Endothelial cell of umbilical vein (primary cell): Measurements from ENCODE around the gene KIDINS220. TPM values are rescaled to one million over a fixed set of nuclear protein-coding genes. Genes with fewer than 3 reads are reported as not detected.

Experiments used
- BruUV-seq: library from RNA; stranded (reverse); fragments of 400-500 nt; replicated peaks from 2 replicates; lab custom pipeline; 2021; lab: Mats Ljungman, UMichigan
- CTCF ChIA-PET: fragments of 300-600, 350-600 bp; sonication (Branson Sonifier 250); formaldehyde crosslinking; loops from one replicate; lab custom pipeline; 2021; ENCODE audit warnings: antibody characterized with exemption, inconsistent platforms; lab: Charles Lee
- POLR2A ChIA-PET: fragments of 300-600, 350-600 bp; sonication (Branson Sonifier 250); formaldehyde crosslinking; loops from one replicate; lab custom pipeline; 2021; ENCODE audit warnings: antibody characterized with exemption, inconsistent platforms; lab: Charles Lee
- DNase-seq: peaks from one replicate; pipeline ENCODE4 v3.0.0-alpha.2; 2011; ENCODE audit warnings: low read depth, low spot score
- FAIRE-seq: peaks from 2 replicates; lab custom pipeline; 2011; peaks lifted over from hg19 to GRCh38; lab: Jason Lieb, UNC
- H2AFZ ChIP-seq: 2 replicates; pipeline ENCODE4 v1.6.0; 2012; ENCODE audit warnings: low read depth, low read length, control low read depth, inconsistent platforms
- H3K27ac ChIP-seq: 2 replicates; pipeline ENCODE4 v1.5.1; 2011; ENCODE audit warnings: low read depth, mild to moderate bottlenecking, control low read depth, low read length, moderate library complexity; ENCODE audit not compliant: insufficient read depth
- H3K27me3 ChIP-seq, 2 experiments: 2 replicates each; pipeline versions ENCODE4 v1.6.0 to v1.6.1; 2011; ENCODE audit warnings: low read length in 2 of 2, mixed read lengths in 1 of 2; ENCODE audit not compliant: control insufficient read depth in 2 of 2, insufficient read depth in 2 of 2
- H3K36me3 ChIP-seq, 2 experiments: 2 replicates in 1 of 2; 3 replicates in 1 of 2; pipeline ENCODE4 v1.5.1; 2011; ENCODE audit warnings: low read length in 2 of 2, mild to moderate bottlenecking in 1 of 2, moderate library complexity in 1 of 2; ENCODE audit not compliant: control insufficient read depth in 2 of 2, insufficient read depth in 2 of 2; ENCODE audit errors: extremely low read depth in 1 of 2
- H3K4me1 ChIP-seq: 3 replicates; pipeline ENCODE4 v1.5.1; 2011; ENCODE audit warnings: mild to moderate bottlenecking, low read length; ENCODE audit not compliant: control insufficient read depth, insufficient read depth; ENCODE audit errors: extremely low read depth
- H3K4me2 ChIP-seq: 2 replicates; pipeline ENCODE4 v1.6.1; 2011; ENCODE audit warnings: low read length, control low read depth, mixed read lengths; ENCODE audit not compliant: insufficient read depth
- H3K4me3 ChIP-seq, 3 experiments: fragments of 200-600 bp in 1 of 3; sonication (generic), shearing (Covaris generic) in 1 of 3; replicated peaks in 1 of 3; 2 replicates each; pipeline ENCODE4 v1.5.1; 2011 to 2016; ENCODE audit warnings: control low read depth in 3 of 3, low read length in 3 of 3, mild to moderate bottlenecking in 2 of 3, inconsistent platforms in 1 of 3, low read depth in 1 of 3, moderate library complexity in 1 of 3; ENCODE audit not compliant: insufficient read depth in 1 of 3
- H3K79me2 ChIP-seq: 2 replicates; pipeline ENCODE4 v1.6.0; 2012; ENCODE audit warnings: low read length, inconsistent platforms; ENCODE audit not compliant: control insufficient read depth, insufficient read depth
- H3K9ac ChIP-seq: replicated peaks from 2 replicates; pipeline ENCODE3; 2011; ENCODE audit warnings: low read length, control low read depth; ENCODE audit not compliant: insufficient read depth; ENCODE audit errors: extremely low read depth
- H3K9me1 ChIP-seq: replicated peaks from 3 replicates; pipeline ENCODE4 v1.6.0; 2011; ENCODE audit warnings: mild to moderate bottlenecking, low read length; ENCODE audit not compliant: control insufficient read depth, insufficient read depth; ENCODE audit errors: extremely low read depth
- H3K9me3 ChIP-seq: replicated peaks from 2 replicates; pipeline ENCODE4 v1.5.1; 2012; ENCODE audit warnings: low read length, inconsistent platforms; ENCODE audit not compliant: control insufficient read depth, insufficient read depth
- H4K20me1 ChIP-seq: replicated peaks from 2 replicates; pipeline ENCODE3; 2011; ENCODE audit warnings: mild to moderate bottlenecking, low read length; ENCODE audit not compliant: control insufficient read depth, insufficient read depth; ENCODE audit errors: extremely low read depth
- CTCF ChIP-seq, 2 donors: IDR thresholded peaks; 1 replicate in 1 of 2; 2 replicates in 1 of 2; pipeline ENCODE4 v1.5.1; 2011; ENCODE audit warnings: low read length in 2 of 2, mild to moderate bottlenecking in 2 of 2, moderate library complexity in 2 of 2, control low read depth in 1 of 2, inconsistent platforms in 1 of 2, low read depth in 1 of 2; ENCODE audit not compliant: insufficient read depth in 1 of 2; ENCODE audit errors: extremely low read depth in 1 of 2
- EZH2 ChIP-seq: IDR thresholded peaks from 2 replicates; pipeline ENCODE4 v1.6.1; 2012; ENCODE audit warnings: borderline replicate concordance, low read depth, mild to moderate bottlenecking, moderate library complexity, low read length, inconsistent platforms; ENCODE audit not compliant: severe bottlenecking
- FOS ChIP-seq: IDR thresholded peaks from 2 replicates; pipeline ENCODE4 v1.6.1; 2011; ENCODE audit warnings: mild to moderate bottlenecking, low read length, moderate library complexity, borderline replicate concordance; ENCODE audit not compliant: insufficient read depth
- GATA2 ChIP-seq: IDR thresholded peaks from 2 replicates; pipeline ENCODE4 v1.7.0; 2011; ENCODE audit warnings: low read depth, mild to moderate bottlenecking, moderate library complexity, mixed read lengths, low read length; ENCODE audit not compliant: insufficient read length, insufficient read depth
- JUN ChIP-seq: IDR thresholded peaks from 2 replicates; pipeline ENCODE4 v1.6.1; 2011; ENCODE audit warnings: borderline replicate concordance, low read depth; ENCODE audit not compliant: insufficient read length, insufficient read depth
- MAX ChIP-seq: IDR thresholded peaks from 2 replicates; pipeline ENCODE4 v1.6.1; 2011; ENCODE audit not compliant: insufficient read depth, insufficient read length
- MYC ChIP-seq: IDR thresholded peaks from one replicate; pipeline ENCODE4 v1.6.1; 2011; ENCODE audit warnings: mild to moderate bottlenecking, low read depth, low read length
- POLR2A ChIP-seq: IDR thresholded peaks from 2 replicates; pipeline ENCODE4 v1.6.1; 2012; ENCODE audit warnings: low read depth, mild to moderate bottlenecking, control low read depth, low read length
- POLR2AphosphoS5 ChIP-seq: IDR thresholded peaks from 2 replicates; pipeline ENCODE4 v1.6.1; 2012; ENCODE audit warnings: low read depth, mild to moderate bottlenecking, control low read depth, low read length, moderate library complexity; ENCODE audit not compliant: insufficient read depth
- dilution Hi-C: fragments of 300-500 bp; cut with MboI; formaldehyde crosslinking; loops from one replicate; pipeline ENCODE4 v1.15.0; 2019; ENCODE audit warnings: low sequenced_read_pairs; ENCODE audit not compliant: extremely low pct_ligation_motif_present
- intact Hi-C: fragments of 100-400 bp; cut with micrococcal nuclease; formaldehyde crosslinking; loops from one replicate; pipeline ENCODE4 v1.10.0; 2022
- polyA plus RNA-seq, 4 experiments: library from polyadenylated mRNA; depleted of rRNA in 3 of 4; stranded (reverse) in 3 of 4; unstranded in 1 of 4; fragments of >200 nt; gene quantifications; 2 replicates each; pipeline versions ENCODE4 v1.2.1 to v1.2.3, GENCODE V29; 2011 to 2012; ENCODE audit warnings: missing spikeins in 1 of 4
- total RNA-seq: library from RNA; stranded (reverse); gene quantifications from 2 replicates; pipeline ENCODE4 v1.2.3, GENCODE V29; 2021

Gene KIDINS220
- total and polyA plus RNA-seq, 2 donors (not counting 3 experiments of a cell fraction or from before 2014, with no cell fraction given): 33.9 to 41.3 TPM

GRCh38 chr2:8827729-8828128 lies 9.7 kb downstream of the KIDINS220 start:
- Histone ChIP-seq H3K79me2 (peaks cover 40% of the 10 kb centered on the region), H2AFZ (no peak overlapping the region), H3K9ac (no peak overlapping the region), H3K27ac (no peak overlapping the region), H3K4me3 (no peak overlapping the region), H3K36me3 (peaks cover 0 to 3% of the 10 kb centered on the region in 2 experiments), H3K9me1 (no peaks in the 10 kb centered on the region), H3K27me3 (no peaks in the 10 kb centered on the region), H3K4me2 (no peak overlapping the region), H3K4me1 (no peaks in the 10 kb centered on the region), H4K20me1 (no peaks in the 10 kb centered on the region), H3K9me3 (no peaks in the 10 kb centered on the region)
- TF ChIP-seq POLR2A (no peak), MAX (no peak), POLR2AphosphoS5 (no peak), CTCF (IDR thresholded peaks at IDR 0.05; ENCODE audit: extremely low read depth in 1 of 2, insufficient read depth in 1 of 2, low read depth in 1 of 2, low read length in 2 of 2) (no peak), MYC (no peak), FOS (no peak), JUN (no peak), EZH2 (no peak), GATA2 (no peak)
- no peak for DNase-seq
- BruUV-seq: no TSS peak
- dilution Hi-C loops: no loop called here
- ChIA-PET POLR2A (no interaction called here), CTCF (interaction anchor here (1.1 kb wide), 1 partner anchor 13 kb away, joined by 3 read pairs; no protein-coding TSS in a partner anchor)
- intact Hi-C loops: no loop called here
- no peak for FAIRE-seq
